BLaER1 treated with 17β-estradiol and CSF1 and Interleukin-3, amounts not matched to agents 10 nM and 100 nM (cell line): ENCODE data around the gene USP34.

Experiments used
- H3K27ac ChIP-seq, 11 experiments: shearing (Covaris generic); formaldehyde crosslinking; 2 replicates each; pipeline ENCODE4 v1.8.1; 2022
- H3K27me3 ChIP-seq, 11 experiments: shearing (Covaris generic); formaldehyde crosslinking; 2 replicates each; pipeline ENCODE4 v1.8.1; 2022
- H3K36me3 ChIP-seq, 11 experiments: shearing (Covaris generic); formaldehyde crosslinking; 2 replicates each; pipeline ENCODE4 v1.8.1; 2022
- H3K4me1 ChIP-seq, 10 experiments: shearing (Covaris generic); formaldehyde crosslinking; 2 replicates each; pipeline ENCODE4 v1.8.1; 2022
- H3K4me2 ChIP-seq, 11 experiments: shearing (Covaris generic); formaldehyde crosslinking; 2 replicates each; pipeline ENCODE4 v1.8.1; 2022
- H3K4me3 ChIP-seq, 10 experiments: shearing (Covaris generic); formaldehyde crosslinking; 2 replicates each; pipeline ENCODE4 v1.8.1; 2022
- H3K9ac ChIP-seq, 11 experiments: shearing (Covaris generic); formaldehyde crosslinking; 2 replicates each; pipeline ENCODE4 v1.8.1; 2022
- H3K9me3 ChIP-seq, 11 experiments: shearing (Covaris generic); formaldehyde crosslinking; replicated peaks in 1 of 11; 2 replicates each; pipeline ENCODE4 v1.8.1; 2022
- H4K20me1 ChIP-seq, 11 experiments: shearing (Covaris generic); formaldehyde crosslinking; 2 replicates each; pipeline ENCODE4 v1.8.1; 2022
- Cebpa-rat ChIP-seq, 11 experiments: shearing (Covaris generic); IDR thresholded peaks; 2 replicates each; pipeline ENCODE4 v1.8.1; 2022

The USP34 gene

GRCh38 chr2:61178603-61179545, 292.0 kb downstream of the USP34 start:
- Histone ChIP-seq H3K36me3 (peaks cover 19 to 43% (median 31%) of the 10 kb centered on the region in 11 experiments), H3K4me1 (peaks cover 55 to 59% (median 57%) of the 10 kb centered on the region in 10 experiments), H3K27ac (peak overlapping the region; percentile 97 to 98 (median 97); a peak in 21 of 22 replicates), H3K4me3 (peak overlapping the region; percentile 63 to 77 (median 72)), H3K4me2 (peak overlapping the region; percentile 94 to 99 (median 97)), H4K20me1 (peaks cover 3 to 50% (median 34%) of the 10 kb centered on the region in 11 experiments; a peak in 15 of 22 replicates), H3K9me3 (no peaks in the 10 kb centered on the region; a peak in 1 of 22 replicates), H3K9ac (peak overlapping the region; percentile 94 to 98 (median 98)), H3K27me3 (no peaks in the 10 kb centered on the region)
- no peak for TF ChIP-seq Cebpa-rat (IDR thresholded peaks at IDR 0.05)

GRCh38 chr2:61177727-61178549, 292.9 kb downstream of the USP34 start:
- Histone ChIP-seq H3K9ac (peak overlapping the region; percentile 94 to 98 (median 98)), H3K4me1 (peaks cover 55 to 60% (median 58%) of the 10 kb centered on the region in 10 experiments)

DNA sequence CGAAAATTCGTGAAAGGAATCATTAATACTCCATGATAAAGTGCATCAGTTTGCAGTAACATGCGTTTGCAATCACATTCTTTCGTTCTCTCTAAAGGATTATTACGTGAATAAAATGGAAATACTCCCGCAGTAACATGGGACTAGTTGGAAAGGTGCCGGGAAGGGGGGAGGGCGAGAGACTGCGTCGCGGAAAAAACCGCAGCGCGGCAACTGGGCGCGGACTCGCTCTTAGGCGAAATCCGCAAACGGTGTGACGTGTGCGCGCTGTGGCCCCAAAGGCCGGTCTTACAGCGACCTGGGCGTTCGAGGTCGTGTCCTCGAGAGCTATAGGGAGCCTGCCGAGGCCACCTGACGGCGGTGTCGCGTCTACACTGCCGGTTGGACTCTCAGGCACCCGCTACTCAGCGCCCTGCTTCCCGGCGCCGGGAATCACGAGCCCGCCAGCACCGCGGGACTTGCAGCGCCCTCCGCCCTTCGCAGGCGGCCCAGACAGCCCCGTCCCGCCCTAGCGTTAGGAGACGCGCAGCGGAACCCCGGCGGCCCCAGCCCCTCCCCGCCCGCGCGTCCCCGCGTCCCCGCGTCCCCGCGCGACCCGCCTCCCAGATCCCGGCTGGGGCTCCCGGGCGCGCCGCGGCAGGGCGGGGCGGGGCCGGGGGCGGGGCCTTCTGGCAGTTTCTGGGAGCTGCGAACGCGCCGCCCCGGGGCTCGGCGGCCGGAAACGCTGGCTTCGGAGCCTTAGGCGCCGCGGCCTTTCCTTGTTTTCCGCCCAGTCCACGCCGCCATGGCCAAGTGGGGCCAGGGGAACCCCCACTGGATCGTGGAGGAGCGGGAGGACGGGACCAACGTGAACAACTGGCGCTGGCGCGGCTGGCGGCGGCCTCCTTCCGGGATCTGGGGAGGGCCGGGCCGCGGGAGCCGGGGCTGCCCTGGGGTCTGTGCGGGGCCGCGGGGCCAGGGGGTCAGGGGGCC, 293.8 kb downstream of the USP34 start:
- Histone ChIP-seq H3K27me3 (no peaks in the 10 kb centered on the region), H3K36me3 (peaks cover under 1 to 24% (median 13%) of the 10 kb centered on the region in 11 experiments; a peak in 17 of 22 replicates), H3K27ac (peak overlapping the region; percentile 97 to 98 (median 97)), H4K20me1 (peaks cover 3 to 31% (median 17%) of the 10 kb centered on the region in 11 experiments; a peak in 15 of 22 replicates), H3K4me1 (peaks cover 48 to 57% (median 50%) of the 10 kb centered on the region in 10 experiments), H3K4me3 (peak overlapping the region; percentile 63 to 77 (median 72)), H3K9ac (peak overlapping the region; percentile 94 to 98 (median 98)), H3K4me2 (peak overlapping the region; percentile 94 to 99 (median 97)), H3K9me3 (no peaks in the 10 kb centered on the region)
- TF ChIP-seq Cebpa-rat (IDR thresholded peaks at IDR 0.05), result no peak

More at GRCh38 chr2:61177727-61178549, 292.9 kb downstream of the USP34 start:
- TF ChIP-seq Cebpa-rat (IDR thresholded peaks at IDR 0.05), result no peak
- Histone ChIP-seq H4K20me1 (peaks cover 3 to 40% (median 26%) of the 10 kb centered on the region in 11 experiments; a peak in 15 of 22 replicates), H3K27me3 (no peaks in the 10 kb centered on the region), H3K4me3 (peak overlapping the region; percentile 63 to 77 (median 72)), H3K27ac (peak overlapping the region; percentile 97 to 98 (median 97)), H3K36me3 (peaks cover 10 to 33% (median 22%) of the 10 kb centered on the region in 11 experiments), H3K9me3 (no peaks in the 10 kb centered on the region), H3K4me2 (peak overlapping the region; percentile 94 to 99 (median 97))

- no peaks in the 10 kb centered on the region for H3K9me3 ChIP-seq
Observed at GRCh38 chr2:61175036-61175435, 295.9 kb downstream of the USP34 start.

GRCh38 chr2:61173116-61173515, 297.8 kb downstream of the USP34 start:
- peaks cover 11 to 40% (median 16%) of the 10 kb centered on the region in 10 experiments for H3K4me1 ChIP-seq
- peak overlapping the region in 1 of 11 experiments; percentile 10; a peak in 1 of 22 replicates for H3K4me2 ChIP-seq
- H3K36me3 ChIP-seq, result no peaks in the 10 kb centered on the region
- no peak for TF ChIP-seq Cebpa-rat (IDR thresholded peaks at IDR 0.05)
- H3K27ac ChIP-seq, result no peak overlapping the region
- H3K9me3 ChIP-seq, result no peaks in the 10 kb centered on the region
- H3K9ac ChIP-seq, result no peak overlapping the region
- no peaks in the 10 kb centered on the region for H3K27me3 ChIP-seq
- no peaks in the 10 kb centered on the region for H4K20me1 ChIP-seq
- H3K4me3 ChIP-seq, result no peak overlapping the region

More at GRCh38 chr2:61175036-61175435, 295.9 kb downstream of the USP34 start:
- Histone ChIP-seq H4K20me1 (peaks cover 0 to 14% (median 3%) of the 10 kb centered on the region in 11 experiments; a peak in 12 of 22 replicates), H3K4me1 (peaks cover 31 to 52% (median 35%) of the 10 kb centered on the region in 10 experiments), H3K36me3 (peaks cover 0 to 6% (median 0%) of the 10 kb centered on the region in 11 experiments; a peak in 3 of 22 replicates), H3K4me2 (no peak overlapping the region), H3K9ac (no peak overlapping the region), H3K27ac (no peak overlapping the region), H3K4me3 (no peak overlapping the region), H3K27me3 (no peaks in the 10 kb centered on the region)
- no peak for TF ChIP-seq Cebpa-rat (IDR thresholded peaks at IDR 0.05)

- Histone ChIP-seq H3K36me3 (0 out of 22 replicates have a peak, but pooled peaks cover 0 to under 1% (median 0%) of the 10 kb centered on the region in 11 experiments), H3K27me3 (no peaks in the 10 kb centered on the region), H3K4me1 (peaks cover 8 to 38% (median 13%) of the 10 kb centered on the region in 10 experiments), H3K27ac (no peak overlapping the region), H4K20me1 (no peaks in the 10 kb centered on the region), H3K9me3 (no peaks in the 10 kb centered on the region), H3K4me3 (no peak overlapping the region), H3K9ac (no peak overlapping the region), H3K4me2 (peak overlapping the region in 1 of 11 experiments; percentile 10; a peak in 1 of 22 replicates)
- TF ChIP-seq Cebpa-rat (IDR thresholded peaks at IDR 0.05), result no peak
Observed at GRCh38 chr2:61172671-61173070, 298.2 kb downstream of the USP34 start.

- H3K4me2 ChIP-seq, result no peak overlapping the region
- peaks cover 14 to 50% (median 43%) of the 10 kb centered on the region in 11 experiments; a peak in 21 of 22 replicates for H3K36me3 ChIP-seq
- H3K4me1 ChIP-seq, result peaks cover 0 to 26% (median 5%) of the 10 kb centered on the region in 10 experiments; a peak in 12 of 20 replicates
- H4K20me1 ChIP-seq, result no peaks in the 10 kb centered on the region
- no peaks in the 10 kb centered on the region for H3K9me3 ChIP-seq
- no peak overlapping the region for H3K27ac ChIP-seq
- H3K4me3 ChIP-seq, result no peak overlapping the region
- TF ChIP-seq Cebpa-rat (IDR thresholded peaks at IDR 0.05), result no peak
- H3K27me3 ChIP-seq, result no peaks in the 10 kb centered on the region
- no peak overlapping the region for H3K9ac ChIP-seq
Observed at GRCh38 chr2:61167579-61167978, 303.3 kb downstream of the USP34 start.
